Skin epidermis (tissue), 12 donors: Measurements from ENCODE around the gene KCNQ1.

Experiments
- H3K27ac ChIP-seq, 21 experiments: fragments of 200-600 bp; sonication (generic) in 11 of 21; one replicate each; pipeline ENCODE4 v1.5.0; 2020; ENCODE audit warnings: mild to moderate bottlenecking in 3 of 21, inconsistent platforms in 2 of 21, moderate library complexity in 2 of 21
- H3K4me3 ChIP-seq, 7 experiments: fragments of 200-600 bp; sonication (generic) in 2 of 7; one replicate each; pipeline ENCODE4 v1.5.0; 2020; ENCODE audit warnings: inconsistent platforms in 2 of 7, mild to moderate bottlenecking in 2 of 7, moderate library complexity in 1 of 7

KCNQ1 gene

GRCh38 chr11:2838676-2839294, 394.0 kb downstream of the KCNQ1 start:
- Histone ChIP-seq H3K27ac (no peak overlapping the region), H3K4me3 (no peak overlapping the region)

DNA sequence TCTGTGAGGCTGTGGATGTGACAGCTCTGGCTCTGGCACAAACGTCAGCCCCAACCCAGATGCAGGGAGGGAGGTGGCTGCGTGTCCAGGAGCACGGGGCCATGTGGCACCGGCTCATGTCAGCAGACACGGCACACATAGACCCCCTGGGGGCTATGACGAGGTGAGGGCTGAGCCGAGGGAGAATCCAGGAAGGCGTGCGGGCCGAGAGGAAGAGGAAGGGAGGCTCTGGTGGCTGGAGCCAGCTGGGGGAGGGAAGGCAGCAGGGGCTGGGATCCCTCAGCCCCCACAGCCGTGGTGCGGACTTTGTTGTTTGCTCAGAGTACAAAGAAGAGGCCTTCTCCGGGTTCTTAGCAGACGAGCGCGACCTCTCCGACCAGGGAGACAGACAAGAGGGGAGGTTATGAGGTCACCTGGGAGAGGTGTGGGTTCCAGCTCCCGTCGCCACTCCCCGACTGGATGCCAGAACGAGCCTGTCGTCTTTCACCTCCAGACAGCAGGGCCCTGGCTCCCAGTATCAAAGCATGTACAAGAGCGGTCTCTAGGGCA, 394.7 kb downstream of the KCNQ1 start:
- no peak overlapping the region for H3K4me3 ChIP-seq

GRCh38 chr11:2841411-2842190, 396.8 kb downstream of the KCNQ1 start:
- Histone ChIP-seq H3K4me3 (no peak overlapping the region), H3K27ac (no peak overlapping the region)

More for the DNA sequence above, 394.7 kb downstream of the KCNQ1 start:
- H3K27ac ChIP-seq = no peak overlapping the region

GRCh38 chr11:2842876-2843275, 398.1 kb downstream of the KCNQ1 start:
- H3K27ac ChIP-seq = no peak overlapping the region
- no peak overlapping the region for H3K4me3 ChIP-seq

DNA sequence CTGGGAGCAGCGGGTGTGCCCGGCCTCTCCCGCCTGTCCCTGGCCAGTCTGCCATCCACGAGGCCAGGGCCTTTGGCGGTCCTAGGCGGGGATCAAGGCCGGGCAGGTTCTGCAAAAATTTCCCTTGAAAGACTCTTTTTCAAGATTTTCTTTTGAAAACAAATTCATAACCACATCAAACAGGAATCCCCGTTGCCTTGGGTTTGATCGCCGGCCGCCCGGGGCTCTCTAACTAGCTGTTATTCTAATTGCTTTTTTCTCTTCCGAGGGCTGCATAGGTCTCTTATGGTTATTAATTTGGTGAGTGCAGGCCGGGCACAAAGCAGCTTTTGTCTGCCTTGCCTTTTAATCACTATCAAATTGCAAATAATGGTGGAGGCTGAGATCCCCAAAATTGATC, 398.7 kb downstream of the KCNQ1 start:
- no peak overlapping the region for H3K27ac ChIP-seq
- no peak overlapping the region for H3K4me3 ChIP-seq

GRCh38 chr11:2844116-2844842, 399.5 kb downstream of the KCNQ1 start:
- H3K27ac ChIP-seq = no peak overlapping the region
- H3K4me3 ChIP-seq = no peak overlapping the region

GRCh38 chr11:2844996-2845395, 400.2 kb downstream of the KCNQ1 start:
- no peak overlapping the region for H3K27ac ChIP-seq
- H3K4me3 ChIP-seq = no peak overlapping the region

DNA sequence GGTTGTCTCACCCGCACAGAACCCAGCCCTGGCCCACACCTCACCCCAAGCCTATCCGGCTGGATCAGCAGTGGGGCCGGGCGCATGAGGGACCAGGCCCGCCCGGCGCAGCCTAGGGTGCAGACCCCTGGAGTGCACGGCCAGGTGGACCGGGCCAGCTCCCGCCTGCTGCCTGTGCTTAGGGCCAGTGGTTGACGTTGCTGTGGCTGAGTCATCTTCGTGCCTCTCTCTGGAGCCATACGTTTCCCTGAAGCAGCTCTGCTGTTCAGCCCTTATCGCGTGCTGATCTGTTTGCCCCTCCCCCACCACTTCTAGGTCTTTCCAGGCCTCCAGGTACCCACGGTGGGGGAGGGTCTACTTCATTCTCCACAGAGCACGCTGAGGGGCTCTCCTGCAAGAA, 401.2 kb downstream of the KCNQ1 start:
- Histone ChIP-seq H3K4me3 (no peak overlapping the region), H3K27ac (no peak overlapping the region)

DNA sequence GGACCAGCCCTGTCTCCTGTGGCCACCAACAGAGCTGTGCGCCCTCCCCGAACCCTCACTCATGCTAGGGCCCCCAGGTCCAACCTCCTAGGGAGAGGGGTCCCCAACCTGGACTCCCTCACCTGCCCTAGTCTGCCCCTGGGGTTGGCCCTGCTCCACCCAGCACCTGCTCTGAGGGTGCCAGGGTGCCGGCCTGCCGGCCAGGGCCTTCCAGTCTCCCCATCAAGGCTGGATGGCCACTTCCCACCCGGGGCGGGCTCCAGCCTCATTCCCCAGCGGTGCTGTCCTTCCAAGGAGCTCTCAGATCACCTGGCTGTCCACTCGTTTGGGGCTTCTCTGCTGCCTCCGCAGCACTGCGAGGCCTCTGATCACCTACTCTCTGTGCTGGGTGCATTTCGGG, 401.7 kb downstream of the KCNQ1 start:
- no peak overlapping the region for H3K27ac ChIP-seq
- H3K4me3 ChIP-seq = no peak overlapping the region

DNA sequence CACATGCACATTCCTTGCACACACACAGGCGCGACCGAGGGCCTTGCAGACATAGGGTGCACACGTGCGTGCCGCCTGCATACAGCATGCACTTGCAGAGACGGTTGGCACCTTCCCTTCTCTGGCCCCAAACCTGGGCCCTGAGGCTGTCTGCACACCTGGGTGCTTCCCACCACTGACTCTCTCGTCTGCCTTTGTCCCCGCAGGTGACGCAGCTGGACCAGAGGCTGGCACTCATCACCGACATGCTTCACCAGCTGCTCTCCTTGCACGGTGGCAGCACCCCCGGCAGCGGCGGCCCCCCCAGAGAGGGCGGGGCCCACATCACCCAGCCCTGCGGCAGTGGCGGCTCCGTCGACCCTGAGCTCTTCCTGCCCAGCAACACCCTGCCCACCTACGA, 402.8 kb downstream of the KCNQ1 start:
- Histone ChIP-seq H3K4me3 (no peak overlapping the region), H3K27ac (no peak overlapping the region)

- Histone ChIP-seq H3K4me3 (no peak overlapping the region), H3K27ac (no peak overlapping the region)
These were observed 403.7 kb downstream of the KCNQ1 start for GRCh38 chr11:2848497-2848896.

DNA sequence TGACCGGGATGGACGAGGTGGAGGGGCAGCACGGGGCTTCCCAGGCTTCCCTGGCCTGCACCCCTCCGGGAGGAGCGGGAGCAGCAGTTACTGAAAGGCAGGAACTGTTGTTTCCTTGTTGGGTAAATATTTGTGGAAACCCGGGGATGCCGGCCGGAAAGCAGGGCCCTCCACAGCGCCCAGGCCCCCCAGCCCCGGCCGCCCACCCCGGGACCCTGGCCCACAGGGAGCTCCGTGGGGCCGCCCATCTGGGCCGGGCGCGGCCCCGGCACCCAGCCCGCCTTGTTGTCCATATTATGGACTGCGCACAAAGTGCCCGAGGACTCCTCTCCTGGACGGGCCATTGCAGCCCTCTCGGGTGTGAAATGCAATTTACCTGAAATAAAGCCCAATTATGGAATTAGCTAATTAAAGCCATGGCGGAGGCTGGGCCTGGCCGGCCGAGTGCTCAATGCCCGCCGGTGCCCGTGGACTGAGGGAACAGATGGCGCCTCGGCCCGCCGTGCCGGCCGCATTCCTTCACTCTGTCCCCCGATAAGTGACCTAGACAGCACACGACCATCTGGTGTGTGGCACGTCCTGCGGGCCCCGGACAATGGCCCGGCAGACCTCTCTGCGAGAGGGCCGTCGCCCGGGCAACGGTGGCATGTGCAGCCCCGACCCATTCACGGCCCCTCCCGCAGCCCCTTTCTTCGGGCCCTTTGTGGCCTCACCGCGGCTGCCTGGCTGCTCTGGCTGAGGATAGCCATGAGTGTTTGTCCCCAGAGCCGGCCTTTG, 405.4 kb downstream of the KCNQ1 start:
- Histone ChIP-seq H3K27ac (no peak overlapping the region), H3K4me3 (no peak overlapping the region)

DNA sequence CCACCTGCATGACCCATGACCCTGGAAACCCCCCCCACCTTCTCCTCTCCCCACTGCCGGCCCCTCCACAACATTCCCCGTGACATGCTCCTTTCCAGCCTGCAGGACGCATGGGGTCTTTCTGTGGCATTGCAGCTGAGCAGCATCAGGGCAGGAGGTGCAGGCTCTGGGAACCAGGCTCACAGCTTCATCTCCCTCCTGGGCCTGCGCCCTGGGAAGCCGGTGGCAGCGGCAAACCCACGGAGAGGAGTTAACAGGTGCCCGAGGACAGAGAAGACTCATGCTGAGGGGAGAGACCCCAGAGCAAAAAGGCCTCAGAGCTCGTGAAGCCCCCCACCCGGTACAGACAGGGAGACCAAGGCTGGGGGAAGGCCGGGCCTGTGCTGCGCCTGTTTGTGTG, 408.6 kb downstream of the KCNQ1 start:
- no peak overlapping the region for H3K4me3 ChIP-seq

GRCh38 chr11:2853997-2854560, 409.3 kb downstream of the KCNQ1 start:
- Histone ChIP-seq H3K27ac (no peak overlapping the region), H3K4me3 (no peak overlapping the region)

More for the DNA sequence above, 408.6 kb downstream of the KCNQ1 start:
- no peak overlapping the region for H3K27ac ChIP-seq

GRCh38 chr11:2855162-2855561, 410.4 kb downstream of the KCNQ1 start:
- Histone ChIP-seq H3K27ac (no peak overlapping the region), H3K4me3 (no peak overlapping the region)

- no peak overlapping the region for H3K27ac ChIP-seq
- H3K4me3 ChIP-seq = no peak overlapping the region
These were observed 412.5 kb downstream of the KCNQ1 start for GRCh38 chr11:2857276-2857675.

DNA sequence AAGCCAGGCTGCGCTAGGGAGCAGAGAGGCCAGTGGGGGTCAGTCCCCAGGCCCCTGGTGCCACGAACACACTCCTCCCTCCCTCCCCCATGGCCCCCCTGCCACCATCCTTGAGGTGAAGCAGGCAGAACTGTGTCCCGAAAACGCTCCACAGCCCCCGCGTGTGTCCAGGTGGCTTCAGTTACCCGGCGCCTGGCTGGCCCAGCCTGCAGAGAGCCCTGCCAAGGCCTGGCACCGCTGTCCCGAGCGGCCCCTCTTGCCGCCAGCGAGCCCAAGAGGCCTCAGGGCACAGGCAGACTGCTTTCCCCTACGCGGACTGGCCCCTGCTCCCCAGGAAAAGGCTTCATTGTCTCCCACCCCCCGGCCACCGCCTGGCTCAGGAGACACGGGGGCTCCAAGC, 413.1 kb downstream of the KCNQ1 start:
- H3K27ac ChIP-seq = no peak overlapping the region
- no peak overlapping the region for H3K4me3 ChIP-seq

GRCh38 chr11:2858995-2859698, 414.3 kb downstream of the KCNQ1 start:
- Histone ChIP-seq H3K4me3 (no peak overlapping the region), H3K27ac (no peak overlapping the region)

DNA sequence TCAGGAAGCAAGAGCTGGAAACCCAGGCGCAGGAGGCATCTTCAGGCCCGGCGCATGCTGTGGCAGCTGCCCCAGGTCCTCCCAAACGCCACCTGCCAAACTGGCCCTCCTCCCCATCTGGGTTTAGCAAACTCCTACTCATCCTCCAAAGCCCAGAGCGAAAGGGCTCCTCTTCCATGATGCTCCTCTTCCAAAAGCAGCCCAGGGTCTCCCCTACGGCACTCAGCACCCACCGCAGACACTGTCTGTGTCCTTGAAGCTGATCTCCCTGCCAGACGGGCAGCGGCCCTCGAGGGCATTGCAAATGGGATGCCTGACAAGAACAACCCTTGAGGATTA, 414.9 kb downstream of the KCNQ1 start:
- H3K4me3 ChIP-seq = no peak overlapping the region
- H3K27ac ChIP-seq = no peak overlapping the region
